ENCODE measurements around the gene HRAS. TPM values are rescaled to one million over a fixed set of nuclear protein-coding genes. Genes with fewer than 3 reads are reported as not detected.

HRAS gene
- total RNA-seq, 1 experiment from 2014 or later: 104 TPM

DNA sequence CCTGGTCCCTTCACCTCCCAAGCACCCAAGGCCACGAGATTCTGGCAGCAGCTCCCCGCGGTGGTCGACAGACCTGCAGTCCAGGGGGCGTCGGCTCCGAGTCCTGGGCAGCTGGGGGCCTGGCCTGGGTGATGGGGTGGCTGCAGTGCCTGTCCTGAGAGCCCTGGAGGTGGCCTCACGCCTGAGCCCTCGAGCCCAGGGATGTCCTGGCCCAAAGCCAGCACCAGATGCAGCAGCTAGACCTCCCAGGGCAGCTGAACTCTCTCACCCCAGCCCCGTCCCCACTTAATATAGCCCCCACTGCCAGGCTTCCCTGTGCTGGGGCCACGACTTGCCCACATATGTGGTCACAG is 18.6 kb upstream of the HRAS start:
- H3K9ac ChIP-seq (ENCODE audit: low read length): no peak overlapping the region; the same call in 1 of the 2 replicates
- H3K79me2 ChIP-seq (ENCODE audit: insufficient read depth, low read length): no peaks in the 10 kb centered on the region
- ATAC-seq (no peak; the same call in 1 of the 2 replicates), DNase-seq (ENCODE audit: low read depth, low spot score) (no peak)
- RAD21 ChIA-PET (ENCODE audit: low non-redundant PET in 1 of 2, low total read pairs in 2 of 2, uncharacterized antibody in 2 of 2, unreplicated experiment in 2 of 2): no interaction called here
- BruUV-seq (replicated peaks): no TSS peak
- H3K4me3 ChIP-seq (replicated peaks in 1 of 2; ENCODE audit: low read depth in 1 of 2, low read length in 2 of 2): no peak overlapping the region
- CTCF ChIA-PET: no interaction called here
- peak overlapping the region; percentile 65; the same call in 1 of the 2 replicates for H3K27ac ChIP-seq (ENCODE audit: low read depth, low read length)
- H2AFZ ChIP-seq (ENCODE audit: low read depth, low read length, poor library complexity, severe bottlenecking): no peak overlapping the region
- H3K36me3 ChIP-seq (ENCODE audit: control insufficient read depth in 1 of 2, insufficient read depth in 2 of 2, low read length in 2 of 2): no peaks in the 10 kb centered on the region
- no peak for TF ChIP-seq EZH2 (IDR thresholded peaks at IDR 0.05)
- TF ChIP-seq TCF7L2 (IDR thresholded peaks at IDR 0.05; ENCODE audit: borderline replicate concordance, extremely low read depth, insufficient read depth, insufficient read length): no peak
- no peak for TF ChIP-seq SIN3A (IDR thresholded peaks at IDR 0.05; ENCODE audit: low read depth)
- TF ChIP-seq JUND (IDR thresholded peaks at IDR 0.05): no peak
- TF ChIP-seq POLR2A (IDR thresholded peaks at IDR 0.05; ENCODE audit: borderline replicate concordance, extremely low read depth, insufficient read depth, insufficient read length): no peak
- TF ChIP-seq, protein P1, sequence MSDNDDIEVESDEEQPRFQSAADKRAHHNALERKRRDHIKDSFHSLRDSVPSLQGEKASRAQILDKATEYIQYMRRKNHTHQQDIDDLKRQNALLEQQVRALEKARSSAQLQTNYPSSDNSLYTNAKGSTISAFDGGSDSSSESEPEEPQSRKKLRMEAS (IDR thresholded peaks at IDR 0.05): no peak
- TF ChIP-seq EZH2phosphoT487 (IDR thresholded peaks at IDR 0.05; ENCODE audit: borderline replicate concordance): no peak
- TF ChIP-seq ZNF274 (IDR thresholded peaks at IDR 0.05; ENCODE audit: low read depth, low read length): no peak
- TF ChIP-seq ELF1 (IDR thresholded peaks at IDR 0.05; ENCODE audit: borderline replicate concordance, low read depth): no peak
- H3K27me3 ChIP-seq (ENCODE audit: insufficient read depth, low read length): no peaks in the 10 kb centered on the region
- H3K4me2 ChIP-seq (ENCODE audit: low read length): peak overlapping the region; percentile 80
- H4K20me1 ChIP-seq (ENCODE audit: insufficient read depth): no peaks in the 10 kb centered on the region
- H3K4me1 ChIP-seq (ENCODE audit: control insufficient read depth in 1 of 2, insufficient read depth in 2 of 2, low read length in 2 of 2): peaks cover 8 to 20% of the 10 kb centered on the region in 2 experiments
- intact Hi-C loops (cut with micrococcal nuclease): loop anchor here (2.0 kb wide), 1 partner anchor 175 kb away; no protein-coding TSS in a partner anchor
- no peaks in the 10 kb centered on the region for H3K9me3 ChIP-seq (ENCODE audit: control insufficient read depth in 1 of 2, insufficient read depth in 1 of 2, low read depth in 1 of 2, low read length in 2 of 2)
- POLR2A ChIA-PET: no interaction called here
- no peaks in the 10 kb centered on the region for H3K9me2 ChIP-seq (ENCODE audit: insufficient read depth)

DNA sequence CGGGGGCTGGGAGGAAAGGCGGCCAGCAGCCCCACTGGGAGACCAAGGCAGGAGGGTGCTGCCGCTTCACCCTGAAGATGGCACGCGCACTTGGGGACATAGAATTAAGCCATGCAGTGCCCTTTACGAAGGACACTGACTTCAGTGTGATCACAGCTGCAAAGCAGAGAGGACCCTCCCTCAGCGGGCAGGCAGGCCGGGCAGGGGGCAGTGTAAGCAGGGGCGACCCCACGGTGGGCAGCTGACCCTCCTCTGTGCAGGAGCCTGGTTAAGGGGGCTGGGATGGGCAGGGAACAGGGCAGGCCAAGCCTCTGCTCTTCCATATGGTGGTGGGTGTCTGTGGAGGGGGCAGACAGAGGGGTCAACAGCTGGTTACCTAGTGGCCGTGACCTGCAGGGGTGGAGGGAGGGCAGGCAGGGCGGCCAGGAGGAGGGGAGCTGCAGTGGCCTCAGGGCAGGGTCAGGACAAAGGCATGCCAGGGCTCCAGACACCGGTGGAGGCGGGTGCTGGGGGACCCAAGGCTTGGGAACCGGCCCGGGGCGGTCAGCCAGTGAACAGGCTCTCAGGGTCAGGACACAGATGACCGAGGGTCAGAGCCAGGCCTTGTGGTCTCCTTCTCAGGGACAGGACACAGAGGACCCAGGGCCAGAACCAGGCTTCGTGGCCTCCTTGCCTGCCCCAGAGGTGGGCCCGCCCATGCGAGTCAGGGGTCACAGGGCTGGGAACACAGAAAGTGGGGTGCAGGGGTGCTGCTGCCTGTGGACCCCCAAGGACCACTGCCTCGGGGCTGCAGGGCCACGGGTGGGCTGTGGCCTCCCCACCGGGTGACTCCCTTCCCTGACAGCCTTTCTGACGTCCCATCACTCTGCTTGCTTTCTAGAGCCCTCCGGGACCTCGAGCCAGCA is 18.0 kb upstream of the HRAS start:
- BruUV-seq (replicated peaks): no TSS peak
- ChIA-PET RAD21 (ENCODE audit: low non-redundant PET in 1 of 2, low total read pairs in 2 of 2, uncharacterized antibody in 2 of 2, unreplicated experiment in 2 of 2) (no interaction called here), POLR2A (no interaction called here), CTCF (no interaction called here)
- Histone ChIP-seq H4K20me1 (ENCODE audit: insufficient read depth) (no peaks in the 10 kb centered on the region), H3K9ac (ENCODE audit: low read length) (no peak overlapping the region), H3K79me2 (ENCODE audit: insufficient read depth, low read length) (no peaks in the 10 kb centered on the region), H3K27me3 (ENCODE audit: insufficient read depth, low read length) (no peaks in the 10 kb centered on the region), H3K9me3 (ENCODE audit: control insufficient read depth in 1 of 2, insufficient read depth in 1 of 2, low read depth in 1 of 2, low read length in 2 of 2) (no peaks in the 10 kb centered on the region), H3K4me3 (replicated peaks in 1 of 2; ENCODE audit: low read depth in 1 of 2, low read length in 2 of 2) (no peak overlapping the region), H3K4me1 (ENCODE audit: control insufficient read depth in 1 of 2, insufficient read depth in 2 of 2, low read length in 2 of 2) (peaks cover 5 to 22% of the 10 kb centered on the region in 2 experiments; a peak in 3 of 4 replicates), H3K36me3 (ENCODE audit: control insufficient read depth in 1 of 2, insufficient read depth in 2 of 2, low read length in 2 of 2) (no peaks in the 10 kb centered on the region), H3K4me2 (ENCODE audit: low read length) (no peak overlapping the region), H3K9me2 (ENCODE audit: insufficient read depth) (no peaks in the 10 kb centered on the region), H2AFZ (ENCODE audit: low read depth, low read length, poor library complexity, severe bottlenecking) (no peak overlapping the region), H3K27ac (ENCODE audit: low read depth, low read length) (no peak overlapping the region; the same call in 1 of the 2 replicates)
- intact Hi-C loops (cut with micrococcal nuclease): no loop called here
- TF ChIP-seq SP1 (IDR thresholded peaks at IDR 0.05; ENCODE audit: low read depth) (no peak), EZH2 (IDR thresholded peaks at IDR 0.05) (no peak), CBX3 (IDR thresholded peaks at IDR 0.05; ENCODE audit: low read depth) (no peak), ZFX (IDR thresholded peaks at IDR 0.05) (no peak), POLR2AphosphoS5 (IDR thresholded peaks at IDR 0.05; ENCODE audit: low read depth, low read length) (no peak), CEBPB (IDR thresholded peaks at IDR 0.05; ENCODE audit: low read depth) (no peak)
- DNase-seq (ENCODE audit: low read depth, low spot score): no peak
- no peak for ATAC-seq

Measured in HCT116 (cell line).